AG10803 (cell line): ENCODE measurements around the gene OR2A14.

Experiments used
- DNase-seq: peaks from one replicate; pipeline ENCODE4 v3.0.0; 2010; ENCODE audit warnings: low read depth
- H3K4me3 ChIP-seq: 2 replicates; pipeline ENCODE4 v1.5.1; 2011; ENCODE audit warnings: mild to moderate bottlenecking, low read length, control low read depth
- TF ChIP-seq, protein P1 (sequence below): conservative IDR thresholded peaks from 2 replicates; pipeline ENCODE4 v1.5.1; 2011; ENCODE audit warnings: mild to moderate bottlenecking, low read length, control low read depth, inconsistent platforms

OR2A14 gene

DNA sequence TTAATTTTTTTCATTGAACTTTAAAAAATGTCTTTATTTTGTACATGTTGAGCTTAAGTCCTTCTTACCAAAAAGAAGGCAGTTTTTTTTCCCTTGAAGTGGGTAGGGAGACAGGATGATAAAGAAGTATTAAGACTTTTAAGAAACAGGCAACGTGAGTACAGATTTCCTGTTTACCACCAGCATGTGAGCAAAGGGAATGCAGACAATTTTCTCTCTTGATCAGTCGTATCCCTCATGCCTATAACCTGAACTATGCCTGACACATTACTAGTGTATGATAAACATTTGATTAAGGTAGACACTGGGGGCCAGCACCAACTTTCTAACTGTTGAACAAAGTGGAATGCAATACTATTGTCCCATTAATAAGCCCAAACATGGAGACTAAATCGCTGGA lies 22.4 kb upstream of the OR2A14 start:
- TF ChIP-seq, protein P1, sequence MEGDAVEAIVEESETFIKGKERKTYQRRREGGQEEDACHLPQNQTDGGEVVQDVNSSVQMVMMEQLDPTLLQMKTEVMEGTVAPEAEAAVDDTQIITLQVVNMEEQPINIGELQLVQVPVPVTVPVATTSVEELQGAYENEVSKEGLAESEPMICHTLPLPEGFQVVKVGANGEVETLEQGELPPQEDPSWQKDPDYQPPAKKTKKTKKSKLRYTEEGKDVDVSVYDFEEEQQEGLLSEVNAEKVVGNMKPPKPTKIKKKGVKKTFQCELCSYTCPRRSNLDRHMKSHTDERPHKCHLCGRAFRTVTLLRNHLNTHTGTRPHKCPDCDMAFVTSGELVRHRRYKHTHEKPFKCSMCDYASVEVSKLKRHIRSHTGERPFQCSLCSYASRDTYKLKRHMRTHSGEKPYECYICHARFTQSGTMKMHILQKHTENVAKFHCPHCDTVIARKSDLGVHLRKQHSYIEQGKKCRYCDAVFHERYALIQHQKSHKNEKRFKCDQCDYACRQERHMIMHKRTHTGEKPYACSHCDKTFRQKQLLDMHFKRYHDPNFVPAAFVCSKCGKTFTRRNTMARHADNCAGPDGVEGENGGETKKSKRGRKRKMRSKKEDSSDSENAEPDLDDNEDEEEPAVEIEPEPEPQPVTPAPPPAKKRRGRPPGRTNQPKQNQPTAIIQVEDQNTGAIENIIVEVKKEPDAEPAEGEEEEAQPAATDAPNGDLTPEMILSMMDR: no peak
- no peak for DNase-seq
- no peak overlapping the region for H3K4me3 ChIP-seq

DNA sequence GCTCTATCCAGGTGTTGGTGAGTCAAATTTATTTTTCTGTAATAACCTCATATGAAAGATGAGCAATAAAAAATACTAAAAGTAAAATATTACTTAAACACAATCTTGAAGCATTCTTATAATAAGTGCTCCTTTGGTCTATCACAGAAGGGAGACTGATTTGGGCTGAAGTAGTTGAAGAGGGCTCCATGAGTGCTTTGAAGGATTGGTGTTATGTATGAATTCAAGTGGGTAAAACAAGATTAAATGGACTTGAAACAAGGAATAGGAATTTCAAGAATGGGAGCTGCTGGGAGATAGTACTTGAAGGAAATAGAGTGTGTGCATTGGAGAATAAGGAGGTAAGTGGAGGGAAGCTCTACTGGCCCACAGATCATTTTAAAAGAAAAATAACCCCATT lies 20.9 kb upstream of the OR2A14 start:
- TF ChIP-seq, protein P1: no peak
- DNase-seq: no peak
- no peak overlapping the region for H3K4me3 ChIP-seq

DNA sequence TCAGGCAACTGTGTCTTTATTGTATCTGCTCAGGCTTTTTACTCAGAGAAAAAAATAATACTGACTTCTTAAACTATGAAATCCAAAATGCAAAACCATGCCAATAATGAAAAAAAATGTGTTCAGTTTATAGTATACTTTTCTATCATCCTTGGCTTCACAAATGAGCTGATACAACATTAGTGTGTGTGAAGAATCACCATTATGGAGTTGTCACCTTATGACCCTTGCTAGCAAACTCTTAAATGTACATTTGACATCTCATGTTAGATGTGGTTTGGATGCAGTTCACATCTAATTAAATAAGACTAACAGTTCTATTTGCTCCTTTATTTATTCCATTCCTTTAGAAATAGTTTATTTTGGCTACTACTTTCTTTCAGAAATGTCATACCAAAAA lies 17.8 kb upstream of the OR2A14 start:
- TF ChIP-seq, protein P1: no peak
- no peak for DNase-seq

DNA sequence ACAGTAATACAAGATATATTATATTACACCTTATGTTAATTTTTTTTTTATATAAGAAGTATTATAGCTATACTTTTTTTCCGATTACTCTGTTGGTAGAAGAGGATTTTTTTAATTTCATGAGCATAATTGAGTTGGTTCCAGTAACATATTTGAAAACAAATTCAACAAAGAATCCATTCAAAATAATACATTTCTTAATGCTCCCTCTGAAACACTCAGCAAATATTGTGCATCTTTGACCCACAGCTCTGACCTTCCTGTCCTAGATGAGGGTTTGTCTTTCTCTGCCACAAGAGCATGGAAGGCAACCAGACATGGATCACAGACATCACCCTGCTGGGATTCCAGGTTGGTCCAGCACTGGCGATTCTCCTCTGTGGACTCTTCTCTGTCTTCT lies 13.7 kb upstream of the OR2A14 start, which contains the start of gene OR2A2:
Gene OR2A2 (plus strand): TSS at position 301 of the 400 bp plus-strand sequence. CDS start 0 bp downstream, at position 301.
- no peak for DNase-seq
- no peak within 1 kb of the TSS for H3K4me3 ChIP-seq
- TF ChIP-seq, protein P1: no peak

More for the DNA sequence above, 17.8 kb upstream of the OR2A14 start:
- no peak overlapping the region for H3K4me3 ChIP-seq

DNA sequence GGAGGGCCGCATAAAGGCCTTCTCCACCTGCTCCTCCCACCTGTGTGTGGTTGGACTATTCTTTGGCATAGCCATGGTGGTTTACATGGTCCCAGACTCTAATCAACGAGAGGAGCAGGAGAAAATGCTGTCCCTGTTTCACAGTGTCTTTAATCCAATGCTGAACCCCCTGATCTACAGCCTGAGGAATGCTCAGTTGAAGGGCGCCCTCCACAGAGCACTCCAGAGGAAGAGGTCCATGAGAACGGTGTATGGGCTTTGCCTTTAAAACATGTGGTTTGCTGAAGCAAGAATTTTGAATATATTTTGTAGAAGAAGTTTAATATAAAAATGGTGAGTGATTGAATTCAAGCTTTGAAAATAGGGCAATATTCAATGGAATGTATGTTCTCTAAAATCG lies 12.7 kb upstream of the OR2A14 start:
- no peak overlapping the region for H3K4me3 ChIP-seq
- DNase-seq: no peak
- TF ChIP-seq, protein P1: no peak

DNA sequence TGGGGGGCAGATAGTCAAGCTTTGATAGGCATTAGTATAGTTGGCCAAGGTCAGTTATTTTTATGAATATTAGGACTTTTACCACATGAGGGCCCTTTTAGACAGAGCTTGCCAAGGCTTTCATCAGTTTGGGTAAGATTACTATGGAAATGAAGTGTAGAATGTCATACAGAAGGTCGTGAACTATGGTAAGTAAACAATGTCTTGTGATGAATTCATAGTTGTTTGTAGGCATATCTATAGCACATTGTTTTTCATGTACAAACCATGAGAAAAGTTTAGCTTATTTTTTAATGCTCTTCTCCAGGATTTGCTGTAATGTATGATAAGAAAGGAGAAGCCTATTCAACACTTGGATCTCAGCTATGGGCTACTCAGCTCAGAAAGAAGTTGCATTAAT lies 9.3 kb upstream of the OR2A14 start:
- no peak for DNase-seq
- TF ChIP-seq, protein P1: no peak
- H3K4me3 ChIP-seq: no peak overlapping the region

DNA sequence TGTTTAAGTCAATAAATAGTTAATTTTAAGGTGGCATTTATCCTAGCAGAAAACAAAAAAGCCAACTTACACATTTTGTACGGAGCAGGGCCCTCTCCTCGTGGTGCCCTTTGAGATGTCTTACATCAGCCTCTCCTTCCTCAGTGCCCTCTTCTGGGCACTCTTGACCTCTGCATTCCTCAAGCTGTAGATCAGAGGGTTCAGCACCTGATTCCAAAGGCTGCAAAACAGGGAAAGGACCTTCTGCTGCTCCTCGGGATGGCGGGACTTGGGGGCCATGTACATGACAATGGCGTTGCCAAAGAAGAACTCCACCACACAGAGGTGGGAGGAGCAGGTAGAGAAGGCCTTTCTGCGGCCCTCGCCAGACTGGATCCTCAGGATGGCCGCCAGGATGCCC lies 4.6 kb upstream of the OR2A14 start:
- no peak overlapping the region for H3K4me3 ChIP-seq
- DNase-seq: no peak
- TF ChIP-seq, protein P1: no peak
